Progenitor cell of endocrine pancreas (in vitro differentiated cells): ENCODE results near the gene FAM216B. TPM values are rescaled to one million over a fixed set of nuclear protein-coding genes. Genes with fewer than 3 reads are reported as not detected.
"Not testable (repeated sequence)": the region's sequence is repeated elsewhere in the genome, so short reads cannot be mapped to it uniquely, and the experiment has no call there.

Experiments used
- DNase-seq: peaks from one replicate; pipeline ENCODE4 v3.0.0; 2021; ENCODE audit warnings: low spot score; ENCODE audit not compliant: unreplicated experiment
- H3K27ac Mint-ChIP-seq: 2 replicates; pipeline ENCODE4 v1.8.0; 2021; ENCODE audit warnings: mild to moderate bottlenecking, moderate library complexity, mixed read lengths
- H3K27me3 Mint-ChIP-seq: 2 replicates; pipeline ENCODE4 v1.8.0; 2021; ENCODE audit warnings: mixed read lengths
- H3K36me3 Mint-ChIP-seq: 2 replicates; pipeline ENCODE4 v1.8.0; 2022; ENCODE audit warnings: mixed read lengths; ENCODE audit not compliant: insufficient read depth
- H3K4me1 Mint-ChIP-seq: 2 replicates; pipeline ENCODE4 v1.8.0; 2021; ENCODE audit warnings: low read depth, mixed read lengths
- H3K4me3 Mint-ChIP-seq: 2 replicates; pipeline ENCODE4 v1.8.0; 2021; ENCODE audit warnings: low read depth, mild to moderate bottlenecking, moderate library complexity, mixed read lengths
- H3K9me3 Mint-ChIP-seq: 2 replicates; pipeline ENCODE4 v1.8.0; 2021; ENCODE audit warnings: low read depth, mixed read lengths
- CTCF ChIP-seq: fragments of 200-600 bp; sonication (generic); IDR thresholded peaks from one replicate; pipeline ENCODE4 v1.5.0; 2021; ENCODE audit warnings: antibody characterized with exemption, mild to moderate bottlenecking; ENCODE audit not compliant: unreplicated experiment
- total RNA-seq: library from RNA; stranded (reverse); gene quantifications from 2 replicates; pipeline ENCODE4 v1.2.1, GENCODE V29; 2021

Gene FAM216B
- total RNA-seq, 1 donor from 2014 or later = not detected

GRCh38 chr13:42769650-42770049 lies 11.7 kb upstream of the FAM216B start:
- peaks cover 4% of the 10 kb centered on the region for H3K36me3 Mint-ChIP-seq
- peaks cover 6% of the 10 kb centered on the region for H3K4me1 Mint-ChIP-seq
- no peak for DNase-seq
- no peak overlapping the region for H3K27ac Mint-ChIP-seq
- no peaks in the 10 kb centered on the region for H3K27me3 Mint-ChIP-seq
- H3K4me3 Mint-ChIP-seq = no peak overlapping the region
- TF ChIP-seq CTCF = no peak
- peaks cover 26% of the 10 kb centered on the region for H3K9me3 Mint-ChIP-seq

DNA sequence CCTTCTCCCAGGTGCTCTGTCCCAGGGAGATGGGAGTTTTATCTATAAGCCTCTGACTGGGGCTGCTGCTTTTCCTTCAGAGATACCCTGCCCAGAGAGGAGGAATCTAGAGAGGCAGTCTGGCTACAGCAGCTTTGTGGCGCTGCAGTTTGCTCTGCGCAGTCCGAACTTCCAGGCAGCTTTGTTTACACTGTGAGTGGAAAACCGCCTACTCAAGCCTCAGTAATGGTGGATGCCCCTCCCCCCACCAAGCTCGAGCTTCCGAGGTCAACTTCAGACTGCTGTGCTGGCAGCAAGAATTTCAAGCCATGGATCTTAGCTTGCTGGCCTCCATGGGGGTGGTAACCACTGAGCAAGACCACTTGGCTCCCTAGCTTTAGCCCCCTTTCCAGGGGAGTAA lies 4.8 kb upstream of the FAM216B start:
- H3K9me3 Mint-ChIP-seq = peaks cover 41% of the 10 kb centered on the region
- H3K4me3 Mint-ChIP-seq = peak overlapping the region; percentile 16
- not testable (repeated sequence) for H3K36me3 Mint-ChIP-seq, H3K4me1 Mint-ChIP-seq, H3K27ac Mint-ChIP-seq, DNase-seq, H3K27me3 Mint-ChIP-seq

GRCh38 chr13:42777467-42777866 lies 3.9 kb upstream of the FAM216B start:
- peaks cover 1% of the 10 kb centered on the region for H3K4me1 Mint-ChIP-seq

DNA sequence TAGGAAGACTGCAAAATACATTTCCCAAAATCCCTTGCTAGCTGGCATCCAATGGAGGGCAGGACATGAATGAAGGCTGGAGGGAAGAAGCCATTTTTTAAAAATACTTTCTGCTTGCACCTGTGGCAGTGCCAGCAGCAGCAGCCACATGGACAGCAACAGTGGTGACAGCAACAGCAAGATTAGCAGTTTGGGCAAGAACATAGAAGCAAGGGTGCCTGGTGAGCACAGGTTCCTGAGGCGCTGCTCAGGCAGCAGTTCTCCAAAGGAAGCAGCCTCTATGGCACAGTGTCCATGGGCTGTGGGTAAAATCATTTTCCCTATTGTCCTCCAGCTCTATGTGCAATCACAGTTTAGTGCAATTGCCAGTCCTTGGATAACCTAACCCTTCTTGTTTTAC lies 1.3 kb upstream of the FAM216B start:
- Mint-ChIP-seq H3K27me3 (peaks cover 3% of the 10 kb centered on the region), H3K9me3 (peaks cover 15% of the 10 kb centered on the region), H3K4me3 (no peak overlapping the region), H3K4me1 (peaks cover 1% of the 10 kb centered on the region), H3K27ac (no peak overlapping the region), H3K36me3 (peaks cover 3% of the 10 kb centered on the region)
- no peak for TF ChIP-seq CTCF
- no peak for DNase-seq

More at GRCh38 chr13:42777467-42777866, 3.9 kb upstream of the FAM216B start:
- Mint-ChIP-seq H3K9me3 (peaks cover 36% of the 10 kb centered on the region), H3K27ac (no peak overlapping the region), H3K27me3 (peaks cover 3% of the 10 kb centered on the region), H3K4me3 (no peak overlapping the region), H3K36me3 (peaks cover 7% of the 10 kb centered on the region)
- no peak for DNase-seq
- no peak for TF ChIP-seq CTCF

GRCh38 chr13:42786715-42787114 lies 5.3 kb downstream of the FAM216B start:
- Mint-ChIP-seq H3K27me3 (no peaks in the 10 kb centered on the region), H3K27ac (no peak overlapping the region), H3K4me3 (no peak overlapping the region), H3K4me1 (peaks cover 10% of the 10 kb centered on the region), H3K36me3 (no peaks in the 10 kb centered on the region), H3K9me3 (peaks cover 4% of the 10 kb centered on the region)
- TF ChIP-seq CTCF = no peak
- DNase-seq = no peak

- no peak overlapping the region for H3K4me3 Mint-ChIP-seq
- no peak overlapping the region for H3K27ac Mint-ChIP-seq
Measured at GRCh38 chr13:42788601-42789000, 7.2 kb downstream of the FAM216B start.

More at GRCh38 chr13:42788601-42789000, 7.2 kb downstream of the FAM216B start:
- Mint-ChIP-seq H3K36me3 (no peaks in the 10 kb centered on the region), H3K9me3 (peaks cover 4% of the 10 kb centered on the region), H3K4me1 (peaks cover 10% of the 10 kb centered on the region), H3K27me3 (no peaks in the 10 kb centered on the region)
- no peak for DNase-seq
- TF ChIP-seq CTCF = no peak
